VCaP (cell line): ENCODE results near the gene TTN.

Experiments
- H3K27ac ChIP-seq: fragments of 450-650 bp; 2 replicates; pipeline ENCODE4 v1.5.1; 2017
- CTCF ChIP-seq: fragments of 450-650 bp; conservative IDR thresholded peaks from 2 replicates; pipeline ENCODE4 v1.5.1; 2017; ENCODE audit warnings: mild to moderate bottlenecking, moderate library complexity

Gene TTN

DNA sequence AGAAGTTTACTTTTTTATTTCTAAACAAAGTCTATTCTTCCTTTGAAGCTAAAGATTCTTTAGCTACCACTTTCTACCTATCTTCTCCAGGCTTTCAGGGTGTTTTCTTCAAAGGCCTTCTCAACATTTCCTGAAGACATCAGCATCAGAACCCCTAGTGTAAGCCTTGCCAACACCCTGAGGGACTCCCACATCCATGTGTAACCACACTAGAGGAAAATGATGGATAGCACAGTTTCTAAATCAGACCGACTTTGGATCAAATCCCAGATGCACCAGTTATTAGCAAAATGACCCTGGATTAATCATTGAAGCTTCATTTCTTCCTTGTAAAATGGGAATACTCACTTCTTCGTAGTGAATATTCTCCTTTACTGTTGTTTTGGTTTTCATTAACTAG is 4.7 kb upstream of the TTN start:
- H3K27ac ChIP-seq = no peak overlapping the region
- no peak for TF ChIP-seq CTCF

GRCh38 chr2:178811045-178811444 is 3.8 kb upstream of the TTN start:
- no peak for TF ChIP-seq CTCF
- H3K27ac ChIP-seq = no peak overlapping the region

DNA sequence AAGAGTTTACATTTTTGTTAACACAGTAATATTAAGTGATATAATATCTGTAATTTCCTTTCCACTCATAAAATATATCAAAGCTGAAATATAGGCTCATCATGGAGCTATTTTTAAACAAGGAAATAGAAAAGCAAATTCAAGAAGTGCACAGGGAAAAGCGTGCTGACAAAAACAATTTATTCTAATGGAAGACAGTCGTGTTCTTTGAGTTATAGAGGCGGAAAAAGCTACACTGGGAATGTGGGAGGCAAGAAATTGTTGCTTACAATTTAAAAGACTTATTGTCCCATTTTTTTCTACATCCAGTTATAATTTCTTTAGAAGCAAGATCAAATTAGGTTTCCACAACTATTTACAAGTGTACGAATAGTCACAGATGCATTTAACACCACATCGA is 3.2 kb upstream of the TTN start:
- TF ChIP-seq CTCF = no peak
- H3K27ac ChIP-seq = no peak overlapping the region

- no peak for TF ChIP-seq CTCF
- no peak overlapping the region for H3K27ac ChIP-seq
Observed at GRCh38 chr2:178806543-178806942, 680 bp downstream of the TTN start.

DNA sequence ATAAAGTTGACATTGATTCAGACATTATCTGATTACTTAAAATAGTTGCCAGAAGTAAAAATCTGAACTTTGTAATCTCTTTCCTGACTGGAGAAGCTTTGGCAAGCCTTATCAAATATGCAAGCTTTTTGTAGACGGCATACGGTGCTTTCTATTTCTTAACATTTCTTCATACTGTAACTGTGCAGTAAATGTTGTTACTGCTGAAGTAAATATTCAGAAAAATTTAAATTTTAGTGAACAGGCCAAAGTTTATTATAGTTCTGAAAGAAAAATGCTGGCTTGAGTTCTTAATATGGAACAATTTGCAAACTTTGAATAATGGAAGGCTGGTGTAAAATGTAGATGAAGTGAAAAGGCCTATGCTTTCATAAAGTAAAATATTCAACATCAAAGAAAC is 1.8 kb downstream of the TTN start:
- H3K27ac ChIP-seq = no peak overlapping the region
- no peak for TF ChIP-seq CTCF

DNA sequence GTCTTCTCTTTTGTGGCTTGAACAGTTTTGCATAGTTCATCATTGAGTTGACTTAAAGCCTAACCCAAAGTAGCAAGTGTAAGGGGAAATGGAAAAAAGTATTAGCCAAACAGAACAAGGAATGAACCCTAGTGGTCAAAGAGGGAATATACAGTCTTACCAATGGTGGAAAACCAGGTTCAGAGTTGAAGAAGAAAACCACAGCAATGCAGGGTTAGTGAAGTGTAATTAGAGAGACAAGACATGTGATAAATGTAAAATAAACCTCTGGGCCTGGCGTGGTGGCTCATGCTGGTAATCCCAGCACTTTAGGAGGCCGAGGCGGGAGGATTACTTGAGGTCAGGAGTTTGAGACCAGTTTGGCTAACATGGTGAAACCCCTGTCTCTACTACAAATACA is 2.4 kb downstream of the TTN start:
- peak; percentile 2; the same call in 1 of the 2 replicates for TF ChIP-seq CTCF
- H3K27ac ChIP-seq = no peak overlapping the region

DNA sequence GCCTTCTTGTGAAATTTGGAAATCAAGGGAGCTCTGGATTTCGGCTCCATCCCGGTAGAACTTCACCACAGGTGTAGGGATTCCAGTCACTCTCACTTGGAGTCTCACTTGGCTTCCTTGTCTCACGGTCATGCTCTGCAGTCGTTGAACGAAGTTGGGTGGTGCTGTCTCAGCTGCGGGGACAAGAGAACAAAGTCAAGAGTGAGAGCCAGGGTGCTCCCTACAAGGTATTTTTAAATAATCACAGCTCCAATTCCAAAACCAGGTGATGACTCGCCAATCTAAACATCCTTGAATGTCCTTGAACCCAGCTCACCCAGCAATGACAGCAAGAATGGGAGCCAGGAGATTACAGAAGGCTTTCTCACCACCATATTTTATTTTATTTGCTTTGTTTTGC is 6.7 kb downstream of the TTN start:
- no peak for TF ChIP-seq CTCF
- no peak overlapping the region for H3K27ac ChIP-seq

DNA sequence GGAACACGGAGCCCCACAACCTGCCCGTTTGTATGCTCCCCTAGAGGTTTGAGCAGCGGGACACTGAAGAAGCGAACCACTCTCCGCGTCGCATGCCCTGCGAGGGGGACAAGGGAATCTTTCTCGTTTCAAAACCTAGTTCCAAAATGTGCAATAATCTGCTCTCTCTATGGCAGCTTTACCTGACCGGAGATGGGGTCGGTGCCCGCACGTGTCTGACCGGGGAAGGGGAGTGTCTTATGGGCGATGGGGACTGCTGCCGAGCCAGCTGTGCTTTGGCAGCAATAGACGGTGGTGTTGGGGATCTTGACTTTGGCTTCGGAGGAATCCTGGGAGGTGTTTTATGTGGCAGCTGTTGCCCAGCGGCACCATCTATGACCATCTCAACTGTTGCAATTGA is 7.9 kb downstream of the TTN start:
- no peak for TF ChIP-seq CTCF
- no peak overlapping the region for H3K27ac ChIP-seq
